Measurements from ENCODE around the gene SPDYE4.
"Not testable (repeated sequence)": the region's sequence is repeated elsewhere in the genome, so short reads cannot be mapped to it uniquely, and the experiment has no call there.

The SPDYE4 gene

GRCh38 chr17:8758137-8758596, at the start of gene SPDYE4:
TSS of gene SPDYE4 (minus strand) at chr17:8758546. CDS start at chr17:8758382, 164 bp downstream.
- in situ Hi-C loops (cut with MboI; ENCODE audit: low sequenced_read_pairs), result no loop called here

- in situ Hi-C loops (cut with MboI; ENCODE audit: low sequenced_read_pairs), result no loop called here
Observed at GRCh38 chr17:8806926-8807550, 48.7 kb upstream of the SPDYE4 start.

DNA sequence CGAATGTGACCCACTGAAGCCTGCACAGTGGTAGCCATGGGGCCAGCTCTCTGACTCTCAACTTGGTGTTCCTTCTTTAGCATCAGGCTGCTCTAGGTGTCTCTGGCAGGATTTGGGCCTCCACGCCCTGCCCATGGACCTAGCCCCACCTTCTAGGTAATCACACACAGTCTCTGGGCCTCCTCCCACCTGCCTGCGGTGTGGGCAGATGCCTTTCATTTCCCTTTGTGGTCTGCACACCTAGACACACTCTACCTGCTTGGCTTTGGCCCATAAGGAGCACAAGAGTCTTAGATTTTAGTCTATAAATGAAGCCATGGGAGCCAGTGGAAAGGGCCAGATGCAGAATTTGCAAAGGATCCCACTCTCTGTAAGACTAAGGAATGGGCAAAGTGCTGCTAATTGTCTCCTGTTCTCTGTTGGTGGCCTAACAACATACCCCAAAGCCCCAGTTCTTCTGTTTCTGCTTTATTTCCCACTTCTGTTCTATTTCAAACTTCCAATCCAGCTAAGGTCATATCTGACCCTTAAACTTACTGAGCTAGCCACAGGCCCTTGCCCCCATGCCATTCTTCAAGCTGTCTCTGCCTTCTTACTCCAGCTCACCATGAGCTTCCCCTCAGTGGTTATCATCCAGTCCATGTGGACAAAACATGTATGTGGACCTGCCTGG, 48.0 kb upstream of the SPDYE4 start:
- in situ Hi-C loops (cut with MboI; ENCODE audit: low sequenced_read_pairs), result no loop called here

DNA sequence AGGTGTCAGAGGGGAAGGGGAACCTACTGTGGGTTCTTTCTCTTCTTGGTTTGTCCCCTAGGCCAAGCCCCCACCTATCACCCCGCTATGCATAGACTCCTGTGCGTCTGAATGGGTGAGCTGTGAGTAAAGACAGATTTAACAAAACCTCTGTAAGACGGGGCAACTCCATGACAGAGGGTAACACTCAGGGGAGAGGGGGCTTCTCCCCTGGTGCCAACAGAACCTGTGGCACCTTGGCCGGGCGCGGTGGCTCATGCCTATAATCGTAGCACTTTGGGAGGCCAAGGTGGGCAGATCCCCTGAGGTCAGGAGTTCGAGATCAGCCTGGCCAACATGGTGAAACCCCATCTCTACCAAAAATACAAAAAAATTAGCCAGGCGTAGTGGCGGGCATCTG, 47.0 kb upstream of the SPDYE4 start:
- in situ Hi-C loops (cut with MboI; ENCODE audit: low sequenced_read_pairs), result not testable (repeated sequence)

DNA sequence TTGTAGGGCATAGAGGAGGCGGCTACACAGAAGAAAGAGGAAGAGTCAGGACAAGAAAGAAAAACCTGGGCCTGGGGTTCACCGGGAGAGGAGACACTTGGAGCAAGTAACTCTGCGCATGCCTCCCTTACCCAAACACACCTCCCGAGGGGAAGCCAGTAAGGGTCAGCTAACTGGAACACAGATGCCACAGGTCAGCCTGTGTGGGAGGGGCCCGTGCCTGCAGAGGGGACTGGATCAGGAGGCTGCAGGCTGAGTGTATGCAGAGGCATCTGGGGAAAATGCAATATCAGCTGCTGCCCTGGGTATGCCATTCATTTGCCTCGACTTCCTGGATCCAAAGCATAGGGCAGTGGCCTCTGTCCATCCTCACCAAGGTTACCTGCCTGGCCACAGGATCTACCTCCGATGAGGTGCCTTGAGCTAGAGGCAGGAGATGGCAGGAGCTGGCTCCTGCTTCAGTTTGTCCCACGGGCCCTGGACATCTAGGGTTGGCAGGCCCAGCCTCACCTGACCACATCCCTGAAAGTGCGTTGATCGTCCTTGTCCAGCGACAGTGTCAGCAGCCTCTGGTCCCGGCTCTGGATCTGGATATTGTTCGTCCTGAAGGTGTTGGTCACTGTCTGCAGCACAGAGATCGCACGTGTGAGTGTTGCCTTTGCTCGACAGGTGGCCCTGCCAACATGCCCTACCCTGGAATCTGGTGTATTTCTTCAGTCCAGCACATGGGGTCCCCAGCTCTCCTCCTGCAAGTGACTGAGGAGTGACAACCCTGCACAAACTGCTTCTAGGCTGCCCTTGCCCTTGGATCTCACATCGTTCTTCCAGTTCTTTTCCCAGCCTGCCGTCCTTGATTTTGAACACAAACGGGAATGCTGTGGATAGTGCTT, 45.4 kb upstream of the SPDYE4 start:
- in situ Hi-C loops (cut with MboI; ENCODE audit: low sequenced_read_pairs), result no loop called here

DNA sequence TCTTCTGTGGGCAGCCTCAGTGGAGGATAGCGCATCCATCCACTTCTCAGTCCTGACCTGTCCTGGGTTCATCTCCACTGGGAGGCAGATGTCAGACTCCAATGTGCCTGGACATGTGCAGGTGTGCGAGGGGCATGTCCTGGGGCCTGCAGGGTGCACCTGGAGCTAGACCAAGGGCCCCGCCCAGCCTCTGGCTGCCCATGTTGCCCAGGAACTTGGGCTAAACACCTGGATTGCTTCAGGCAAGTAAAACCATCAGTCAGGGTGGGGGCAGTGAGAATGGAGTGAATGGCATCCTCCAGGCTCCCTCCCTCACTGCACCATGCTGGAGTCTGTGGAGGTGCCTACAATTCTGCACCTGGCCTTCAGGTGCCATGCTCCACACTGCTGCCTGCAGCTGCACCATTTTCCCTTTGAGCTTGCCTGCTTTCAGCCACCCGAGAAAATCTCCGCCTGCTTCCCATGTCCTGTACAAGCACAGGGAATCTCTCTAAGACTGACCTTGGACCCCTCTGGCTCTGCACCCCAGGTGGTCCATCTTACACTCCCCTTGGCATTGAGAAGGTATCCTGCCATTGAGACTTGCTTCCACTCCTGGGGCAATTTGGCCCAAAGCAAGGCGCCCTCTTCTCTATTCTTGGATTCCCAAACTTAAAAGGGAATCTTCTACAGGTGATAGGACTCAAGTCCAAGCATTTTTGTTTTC, 42.9 kb upstream of the SPDYE4 start:
- in situ Hi-C loops (cut with MboI; ENCODE audit: low sequenced_read_pairs), result no loop called here

GRCh38 chr17:8800656-8801055, 42.3 kb upstream of the SPDYE4 start:
- in situ Hi-C loops (cut with MboI; ENCODE audit: low sequenced_read_pairs), result no loop called here

DNA sequence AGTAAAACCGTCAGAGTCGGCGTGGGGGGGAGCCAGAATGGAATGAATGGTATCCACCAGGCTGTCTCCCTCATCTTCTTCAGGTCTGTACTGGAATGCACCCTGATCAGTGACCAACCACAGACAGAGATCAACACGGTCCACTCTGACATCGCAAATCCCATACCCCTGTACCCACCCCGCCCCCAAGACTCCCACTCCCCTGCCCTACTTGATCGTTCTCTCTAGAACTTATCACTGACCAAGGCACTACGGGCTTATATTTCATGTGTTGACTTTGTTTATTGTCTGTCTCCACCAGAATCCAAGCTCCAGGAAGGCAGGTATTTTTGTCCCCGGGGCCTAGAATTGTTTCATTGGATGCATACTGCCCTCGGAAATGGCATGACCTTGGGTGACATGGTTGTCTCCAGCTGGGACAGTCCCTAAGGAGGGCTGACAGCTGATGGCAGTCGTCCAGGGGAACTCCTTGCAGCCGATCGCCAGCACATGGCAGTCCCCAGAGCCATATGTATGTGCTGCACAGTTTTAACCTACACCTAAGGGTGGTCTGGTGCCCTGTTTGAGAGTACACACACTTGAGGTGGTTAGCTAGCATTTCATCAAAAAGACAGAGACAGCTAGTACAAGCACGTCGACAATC, 41.3 kb upstream of the SPDYE4 start:
- in situ Hi-C loops (cut with MboI; ENCODE audit: low sequenced_read_pairs), result no loop called here

- in situ Hi-C loops (cut with MboI; ENCODE audit: low sequenced_read_pairs), result no loop called here
Observed at GRCh38 chr17:8798846-8799569, 40.7 kb upstream of the SPDYE4 start, which contains the start of gene MFSD6L. TSS of gene MFSD6L (minus strand) at chr17:8799365. CDS start at chr17:8799120, 245 bp downstream.

DNA sequence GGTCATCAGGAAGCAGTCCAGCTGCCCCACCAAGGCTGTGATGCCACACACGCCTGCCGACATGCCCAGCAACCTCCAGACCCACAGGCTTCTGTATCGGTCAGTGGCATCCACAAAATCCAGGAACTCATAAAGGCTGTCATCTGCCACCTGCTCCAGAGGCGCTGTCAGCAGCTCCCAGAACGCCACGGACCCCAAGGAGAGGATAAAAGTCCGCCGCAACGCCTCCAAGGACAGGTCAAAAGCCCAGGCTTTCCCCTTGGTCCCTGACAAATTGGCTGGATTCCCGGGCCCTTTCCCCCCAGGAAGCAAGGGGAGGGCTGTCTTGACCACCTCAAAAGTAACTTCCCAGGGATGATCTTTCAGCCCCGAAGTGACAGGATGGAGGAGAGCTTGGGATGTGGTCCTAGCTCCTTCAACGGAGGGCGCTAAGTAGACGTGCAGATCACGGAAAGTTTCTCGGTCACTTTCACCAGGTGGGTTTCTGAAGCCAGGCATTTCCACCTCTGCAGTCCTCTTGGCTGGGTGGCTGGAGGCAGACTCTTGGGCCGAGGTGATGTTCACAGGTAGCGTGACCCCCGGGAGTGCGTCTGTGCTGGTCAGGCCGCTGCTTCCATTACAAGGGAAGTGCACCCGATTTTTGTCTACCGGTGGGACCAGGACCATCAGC, 40.0 kb upstream of the SPDYE4 start:
- in situ Hi-C loops (cut with MboI; ENCODE audit: low sequenced_read_pairs), result no loop called here

GRCh38 chr17:8797621-8798175, 39.4 kb upstream of the SPDYE4 start:
- in situ Hi-C loops (cut with MboI; ENCODE audit: low sequenced_read_pairs), result no loop called here

DNA sequence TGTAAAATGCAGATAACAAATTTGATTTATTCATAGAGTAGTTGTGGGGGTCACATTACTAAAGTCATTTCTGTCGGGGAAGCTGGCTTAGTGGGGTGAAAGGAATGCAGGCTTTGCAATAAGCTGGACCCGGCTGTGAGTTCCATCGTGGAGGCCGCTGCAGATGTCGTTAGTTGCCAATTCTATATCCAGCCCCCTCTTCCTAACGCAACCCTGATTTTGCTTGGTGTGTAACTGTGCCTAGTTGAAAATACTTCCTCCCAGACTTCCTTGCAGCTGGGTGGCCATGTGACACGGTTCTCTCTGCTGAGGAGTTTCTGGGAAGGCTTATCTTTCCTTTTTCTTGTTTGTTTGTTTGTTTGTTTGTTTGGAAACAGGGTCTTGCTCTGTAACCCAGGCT, 36.3 kb upstream of the SPDYE4 start:
- in situ Hi-C loops (cut with MboI; ENCODE audit: low sequenced_read_pairs), result no loop called here

DNA sequence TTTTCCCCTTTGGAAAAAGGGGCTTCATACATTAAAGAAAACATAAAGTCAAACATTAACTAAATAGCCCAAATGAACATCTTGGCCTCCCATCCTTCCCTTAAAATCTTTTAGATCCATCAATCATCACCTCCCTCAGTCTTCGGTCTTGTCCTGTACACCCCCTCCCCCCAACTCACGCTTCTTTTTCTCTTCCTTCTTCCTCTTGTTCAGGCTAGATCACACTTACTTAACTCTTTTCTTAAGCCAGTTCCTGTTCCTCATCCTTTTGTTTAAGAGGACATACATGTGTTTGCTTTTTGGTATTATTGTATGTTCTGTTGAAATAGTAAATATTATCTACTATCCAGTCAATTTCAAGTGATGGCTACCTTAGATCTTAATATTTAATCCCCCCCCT, 35.3 kb upstream of the SPDYE4 start:
- in situ Hi-C loops (cut with MboI; ENCODE audit: low sequenced_read_pairs), result no loop called here

- in situ Hi-C loops (cut with MboI; ENCODE audit: low sequenced_read_pairs), result no loop called here
Observed at GRCh38 chr17:8792646-8793045, 34.3 kb upstream of the SPDYE4 start.

DNA sequence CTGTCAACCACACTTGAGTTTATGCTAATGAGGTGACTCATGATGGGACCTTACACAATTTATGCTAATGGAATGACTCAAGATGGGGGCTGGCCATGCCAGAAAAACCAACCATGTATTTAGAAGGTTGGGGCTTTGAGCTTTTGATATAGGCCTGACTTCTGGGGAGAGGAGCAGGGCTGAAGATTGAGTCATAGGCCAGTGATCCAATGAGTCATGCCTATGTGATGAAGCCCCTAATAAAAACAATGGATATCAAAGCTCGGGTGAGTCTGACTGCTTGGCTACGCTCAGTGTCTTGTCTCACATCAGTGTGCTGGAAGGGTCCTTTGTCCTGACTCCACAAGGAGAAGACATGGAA, 33.5 kb upstream of the SPDYE4 start:
- in situ Hi-C loops (cut with MboI; ENCODE audit: low sequenced_read_pairs), result no loop called here

- in situ Hi-C loops (cut with MboI; ENCODE audit: low sequenced_read_pairs), result no loop called here
Observed at GRCh38 chr17:8791248-8791909, 33.0 kb upstream of the SPDYE4 start.

- in situ Hi-C loops (cut with MboI; ENCODE audit: low sequenced_read_pairs), result no loop called here
Observed at GRCh38 chr17:8789743-8790142, 31.4 kb upstream of the SPDYE4 start.

DNA sequence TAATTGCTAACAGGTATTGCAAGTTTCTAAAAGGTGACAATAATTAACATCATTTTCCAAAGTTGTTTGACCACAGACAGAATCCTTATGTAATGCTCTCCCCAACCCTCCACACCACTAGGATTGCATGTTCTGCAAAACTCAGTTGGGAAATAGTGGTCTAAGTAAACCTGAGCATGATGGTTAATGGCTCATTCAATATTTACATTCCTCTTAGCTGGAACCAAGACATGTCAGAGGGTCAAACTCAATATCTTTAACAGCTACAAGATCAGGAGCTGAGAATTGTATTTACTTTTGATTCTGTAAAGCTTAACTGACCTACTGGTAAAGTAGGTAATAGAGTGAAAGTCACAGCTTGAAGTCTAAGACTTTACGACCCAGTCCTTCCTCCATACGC, 30.7 kb upstream of the SPDYE4 start:
- in situ Hi-C loops (cut with MboI; ENCODE audit: low sequenced_read_pairs), result no loop called here

Measured in hTERT RPE-1 (cell line).